ENCODE results near the gene STX18. TPM values are rescaled to one million over a fixed set of nuclear protein-coding genes. Genes with fewer than 3 reads are reported as not detected.

Gene STX18
- total RNA-seq, 1 experiment from 2014 or later: 37.8 TPM

GRCh38 chr4:4379540-4380087 is 162.2 kb downstream of the STX18 start:
- DNase-seq (ENCODE audit: low read depth): no peak

- DNase-seq (ENCODE audit: low read depth): no peak
Measured at GRCh38 chr4:4377732-4378460, 164.0 kb downstream of the STX18 start.

GRCh38 chr4:4377191-4377590 is 164.7 kb downstream of the STX18 start:
- no peak for DNase-seq (ENCODE audit: low read depth)

- DNase-seq (ENCODE audit: low read depth): no peak
Measured at GRCh38 chr4:4376074-4376473, 165.8 kb downstream of the STX18 start.

- DNase-seq (ENCODE audit: low read depth): no peak
Measured at GRCh38 chr4:4374388-4375098, 167.3 kb downstream of the STX18 start.

Other genes starting within 250 kb of the STX18 start
- gene NSG1, start 154.9 kb downstream of the STX18 start, total RNA-seq (2014; rRNA removed; shearing (Covaris generic)): 0.20 TPM in 1 of 2 replicates, not detected in the other